ENCODE results near the gene RIBC2.

RIBC2 gene

GRCh38 chr22:45389546-45389945 is 23.9 kb upstream of the RIBC2 start:
- ChIA-PET POLR2A (no interaction called here), CTCF (interaction anchor here (0.7 to 1.5 kb wide), 4 partner anchors 9 to 164 kb away, joined by 3 to 4 read pairs (median 3); no protein-coding TSS in a partner anchor)
- DNase-seq (ENCODE audit: low read depth, low spot score) = no peak
- TF ChIP-seq CTCF (IDR thresholded peaks at IDR 0.05; ENCODE audit: insufficient read depth, low read length, missing control alignments) = no peak
- no peak overlapping the region for H3K4me3 ChIP-seq (ENCODE audit: low read depth, low read length)

GRCh38 chr22:45397806-45398205 is 15.7 kb upstream of the RIBC2 start:
- no peak overlapping the region for H3K4me3 ChIP-seq (ENCODE audit: low read depth, low read length)
- ChIA-PET CTCF (interaction anchor here (0.6 kb wide), 1 partner anchor 14 kb away, joined by 3 read pairs; no protein-coding TSS in a partner anchor), POLR2A (no interaction called here)
- DNase-seq (ENCODE audit: low read depth, low spot score) = no peak
- no peak for TF ChIP-seq CTCF (IDR thresholded peaks at IDR 0.05; ENCODE audit: insufficient read depth, low read length, missing control alignments)

GRCh38 chr22:45398214-45398613 is 15.3 kb upstream of the RIBC2 start:
- CTCF ChIA-PET = no interaction called here
- no peak for DNase-seq (ENCODE audit: low read depth, low spot score)
- POLR2A ChIA-PET = no interaction called here
- H3K4me3 ChIP-seq (ENCODE audit: low read depth, low read length) = no peak overlapping the region
- TF ChIP-seq CTCF (IDR thresholded peaks at IDR 0.05; ENCODE audit: insufficient read depth, low read length, missing control alignments) = no peak

- CTCF ChIA-PET = no interaction called here
- TF ChIP-seq CTCF (IDR thresholded peaks at IDR 0.05; ENCODE audit: insufficient read depth, low read length, missing control alignments) = no peak
- POLR2A ChIA-PET = no interaction called here
- DNase-seq (ENCODE audit: low read depth, low spot score) = no peak
- no peak overlapping the region for H3K4me3 ChIP-seq (ENCODE audit: low read depth, low read length)
These were observed 13.6 kb upstream of the RIBC2 start for GRCh38 chr22:45399712-45400445.

- no peak for TF ChIP-seq CTCF (IDR thresholded peaks at IDR 0.05; ENCODE audit: insufficient read depth, low read length, missing control alignments)
- no peak for DNase-seq (ENCODE audit: low read depth, low spot score)
- H3K4me3 ChIP-seq (ENCODE audit: low read depth, low read length) = no peak overlapping the region
- ChIA-PET CTCF (interaction anchor here (1.2 kb wide), 1 partner anchor 306 kb away, joined by 3 read pairs; no protein-coding TSS in a partner anchor), POLR2A (no interaction called here)
These were observed 11.0 kb upstream of the RIBC2 start for GRCh38 chr22:45402466-45402985.

- CTCF ChIA-PET = no interaction called here
- TF ChIP-seq CTCF (IDR thresholded peaks at IDR 0.05; ENCODE audit: insufficient read depth, low read length, missing control alignments) = no peak
- POLR2A ChIA-PET = no interaction called here
- H3K4me3 ChIP-seq (ENCODE audit: low read depth, low read length) = no peak overlapping the region
- no peak for DNase-seq (ENCODE audit: low read depth, low spot score)
These were observed 5.7 kb upstream of the RIBC2 start for GRCh38 chr22:45407793-45408192.
